Activated T-helper 1 cell treated with Interleukin-2 at 50 U/mL for 16 hours (primary cell): ENCODE data around the gene HYCC2.
"Not testable (repeated sequence)": the region's sequence is repeated elsewhere in the genome, so short reads cannot be mapped to it uniquely, and the experiment has no call there.

ENCODE experiments used
- DNase-seq: peaks from one replicate; pipeline ENCODE4 v3.0.0-alpha.2; 2020; ENCODE audit warnings: low read depth

Gene HYCC2

GRCh38 chr2:201072201-201072530 is 695 bp upstream of the HYCC2 start:
- no peak for DNase-seq

GRCh38 chr2:201070948-201071478 is 458 bp downstream of the HYCC2 start:
- no peak for DNase-seq

GRCh38 chr2:201064797-201065329 is 6.6 kb downstream of the HYCC2 start:
- DNase-seq, result no peak

GRCh38 chr2:201063516-201063915 is 8.0 kb downstream of the HYCC2 start:
- DNase-seq, result not testable (repeated sequence)

GRCh38 chr2:201059961-201060755 is 11.3 kb downstream of the HYCC2 start:
- no peak for DNase-seq

GRCh38 chr2:201058914-201059313 is 12.6 kb downstream of the HYCC2 start:
- no peak for DNase-seq

GRCh38 chr2:201057715-201058248 is 13.7 kb downstream of the HYCC2 start:
- DNase-seq, result no peak

- no peak for DNase-seq
Observed at GRCh38 chr2:201057087-201057521, 14.4 kb downstream of the HYCC2 start.

- DNase-seq, result no peak
Observed at GRCh38 chr2:201049455-201049854, 22.0 kb downstream of the HYCC2 start.

- DNase-seq, result no peak
Observed at GRCh38 chr2:201046881-201047280, 24.6 kb downstream of the HYCC2 start.

- DNase-seq, result not testable (repeated sequence)
Observed at GRCh38 chr2:201043050-201043449, 28.4 kb downstream of the HYCC2 start.

GRCh38 chr2:201042451-201042850 is 29.0 kb downstream of the HYCC2 start:
- DNase-seq, result not testable (repeated sequence)

- DNase-seq, result no peak
Observed at GRCh38 chr2:201040867-201041628, 30.4 kb downstream of the HYCC2 start.

- DNase-seq, result no peak
Observed at GRCh38 chr2:201038855-201039254, 32.6 kb downstream of the HYCC2 start.

- not testable (repeated sequence) for DNase-seq
Observed at GRCh38 chr2:201038361-201038760, 33.1 kb downstream of the HYCC2 start.

- not testable (repeated sequence) for DNase-seq
Observed at GRCh38 chr2:201034355-201034754, 37.1 kb downstream of the HYCC2 start.

- no peak for DNase-seq
Observed at GRCh38 chr2:201024518-201024917, 47.0 kb downstream of the HYCC2 start.

GRCh38 chr2:201021914-201022313 is 49.6 kb downstream of the HYCC2 start:
- DNase-seq, result no peak
